Progenitor cell of endocrine pancreas (in vitro differentiated cells): Measurements from ENCODE around the gene HS3ST6. TPM values are rescaled to one million over a fixed set of nuclear protein-coding genes. Genes with fewer than 3 reads are reported as not detected.

Experiments
- DNase-seq: peaks from one replicate; pipeline ENCODE4 v3.0.0; 2021; ENCODE audit warnings: low spot score; ENCODE audit not compliant: unreplicated experiment
- H3K27ac Mint-ChIP-seq: 2 replicates; pipeline ENCODE4 v1.8.0; 2021; ENCODE audit warnings: mild to moderate bottlenecking, moderate library complexity, mixed read lengths
- H3K27me3 Mint-ChIP-seq: 2 replicates; pipeline ENCODE4 v1.8.0; 2021; ENCODE audit warnings: mixed read lengths
- H3K36me3 Mint-ChIP-seq: 2 replicates; pipeline ENCODE4 v1.8.0; 2022; ENCODE audit warnings: mixed read lengths; ENCODE audit not compliant: insufficient read depth
- H3K4me1 Mint-ChIP-seq: 2 replicates; pipeline ENCODE4 v1.8.0; 2021; ENCODE audit warnings: low read depth, mixed read lengths
- H3K4me3 Mint-ChIP-seq: 2 replicates; pipeline ENCODE4 v1.8.0; 2021; ENCODE audit warnings: low read depth, mild to moderate bottlenecking, moderate library complexity, mixed read lengths
- H3K9me3 Mint-ChIP-seq: 2 replicates; pipeline ENCODE4 v1.8.0; 2021; ENCODE audit warnings: low read depth, mixed read lengths
- CTCF ChIP-seq: fragments of 200-600 bp; sonication (generic); IDR thresholded peaks from one replicate; pipeline ENCODE4 v1.5.0; 2021; ENCODE audit warnings: antibody characterized with exemption, mild to moderate bottlenecking; ENCODE audit not compliant: unreplicated experiment
- total RNA-seq: library from RNA; stranded (reverse); gene quantifications from 2 replicates; pipeline ENCODE4 v1.2.1, GENCODE V29; 2021

The HS3ST6 gene
- total RNA-seq, 1 donor from 2014 or later, result 0.46 TPM

DNA sequence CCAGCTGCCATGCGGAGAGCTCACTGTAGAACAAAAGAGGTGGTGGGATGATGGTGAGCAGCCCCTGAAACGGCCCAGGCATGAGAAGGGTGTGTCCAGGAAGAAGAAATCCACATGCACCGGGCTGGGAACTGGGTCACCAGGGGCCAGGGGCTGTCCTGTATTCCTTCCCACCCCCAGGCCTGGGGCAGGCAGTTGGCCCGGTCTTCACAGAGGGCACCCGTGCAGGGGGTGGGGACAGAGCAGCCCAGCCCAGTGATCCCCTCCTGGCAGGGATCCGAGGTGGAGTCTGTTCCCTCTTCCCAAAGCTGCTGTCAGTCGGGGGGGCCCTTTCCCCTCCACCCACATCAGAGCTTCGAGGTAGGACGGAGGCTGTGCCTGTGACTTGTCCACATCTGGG lies 9.2 kb downstream of the HS3ST6 start:
- Mint-ChIP-seq H3K27ac (no peak overlapping the region), H3K9me3 (no peaks in the 10 kb centered on the region), H3K36me3 (no peaks in the 10 kb centered on the region), H3K4me1 (peaks cover 11% of the 10 kb centered on the region), H3K27me3 (peaks cover 22% of the 10 kb centered on the region), H3K4me3 (no peak overlapping the region)
- no peak for DNase-seq
- TF ChIP-seq CTCF, result no peak

- no peak overlapping the region for H3K27ac Mint-ChIP-seq
- no peak for TF ChIP-seq CTCF
- H3K4me3 Mint-ChIP-seq, result no peak overlapping the region
- DNase-seq, result no peak
- no peaks in the 10 kb centered on the region for H3K9me3 Mint-ChIP-seq
- H3K4me1 Mint-ChIP-seq, result peaks cover 11% of the 10 kb centered on the region
- H3K27me3 Mint-ChIP-seq, result peaks cover 22% of the 10 kb centered on the region
- no peaks in the 10 kb centered on the region for H3K36me3 Mint-ChIP-seq
These were observed 10.0 kb downstream of the HS3ST6 start for GRCh38 chr16:1908184-1908583.

DNA sequence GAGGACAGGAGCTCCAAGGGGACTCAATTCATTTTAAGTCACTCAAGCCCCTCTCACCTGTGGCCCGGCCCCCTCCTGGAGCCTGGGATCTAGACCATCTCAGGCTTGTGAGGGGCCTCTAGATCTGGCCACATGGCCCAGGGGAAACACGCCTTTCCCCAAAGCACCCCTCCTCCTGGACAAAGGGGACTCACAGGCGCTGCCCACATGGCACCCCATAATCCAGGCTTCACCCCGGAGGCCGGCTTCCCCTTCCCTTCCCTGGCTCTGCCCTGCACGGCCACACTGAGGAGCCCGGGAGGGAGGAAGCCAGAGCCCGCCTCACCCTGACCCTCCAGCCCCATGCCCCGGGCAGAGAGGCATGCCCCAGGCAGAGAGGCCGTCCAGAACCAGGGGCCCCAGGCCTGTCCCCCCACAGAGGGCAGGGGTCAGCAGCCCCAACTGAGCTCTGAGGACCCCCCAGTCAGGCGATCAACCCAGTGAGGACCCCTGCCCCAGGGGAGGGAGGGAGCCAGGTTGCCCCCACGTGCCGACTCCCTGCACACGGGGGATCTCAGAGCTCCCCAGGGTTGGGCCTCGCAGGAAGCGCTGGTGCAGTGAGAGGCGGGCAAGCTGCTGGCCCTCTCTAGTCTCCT lies 10.9 kb downstream of the HS3ST6 start:
- no peaks in the 10 kb centered on the region for H3K36me3 Mint-ChIP-seq
- no peak overlapping the region for H3K27ac Mint-ChIP-seq
- no peak overlapping the region for H3K4me3 Mint-ChIP-seq
- DNase-seq, result no peak
- peaks cover 22% of the 10 kb centered on the region for H3K27me3 Mint-ChIP-seq
- H3K9me3 Mint-ChIP-seq, result no peaks in the 10 kb centered on the region
- H3K4me1 Mint-ChIP-seq, result peaks cover 10% of the 10 kb centered on the region
- no peak for TF ChIP-seq CTCF

DNA sequence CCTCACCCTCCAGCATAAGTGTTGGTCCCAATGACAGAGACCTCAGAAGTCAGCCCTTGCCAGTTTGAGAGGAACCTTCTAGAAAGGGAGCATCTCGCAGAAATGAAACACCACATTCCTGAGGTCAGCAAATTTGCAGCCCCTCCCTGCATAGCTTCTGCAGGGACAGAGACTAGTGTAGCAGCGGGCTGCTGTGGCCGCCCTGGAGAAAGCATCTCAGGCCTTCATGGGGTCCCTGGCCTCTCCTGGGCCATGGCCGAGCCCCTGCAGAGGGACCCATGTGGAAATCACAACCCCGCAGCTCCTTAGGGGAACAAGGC lies 11.4 kb downstream of the HS3ST6 start:
- H3K27ac Mint-ChIP-seq, result no peak overlapping the region

DNA sequence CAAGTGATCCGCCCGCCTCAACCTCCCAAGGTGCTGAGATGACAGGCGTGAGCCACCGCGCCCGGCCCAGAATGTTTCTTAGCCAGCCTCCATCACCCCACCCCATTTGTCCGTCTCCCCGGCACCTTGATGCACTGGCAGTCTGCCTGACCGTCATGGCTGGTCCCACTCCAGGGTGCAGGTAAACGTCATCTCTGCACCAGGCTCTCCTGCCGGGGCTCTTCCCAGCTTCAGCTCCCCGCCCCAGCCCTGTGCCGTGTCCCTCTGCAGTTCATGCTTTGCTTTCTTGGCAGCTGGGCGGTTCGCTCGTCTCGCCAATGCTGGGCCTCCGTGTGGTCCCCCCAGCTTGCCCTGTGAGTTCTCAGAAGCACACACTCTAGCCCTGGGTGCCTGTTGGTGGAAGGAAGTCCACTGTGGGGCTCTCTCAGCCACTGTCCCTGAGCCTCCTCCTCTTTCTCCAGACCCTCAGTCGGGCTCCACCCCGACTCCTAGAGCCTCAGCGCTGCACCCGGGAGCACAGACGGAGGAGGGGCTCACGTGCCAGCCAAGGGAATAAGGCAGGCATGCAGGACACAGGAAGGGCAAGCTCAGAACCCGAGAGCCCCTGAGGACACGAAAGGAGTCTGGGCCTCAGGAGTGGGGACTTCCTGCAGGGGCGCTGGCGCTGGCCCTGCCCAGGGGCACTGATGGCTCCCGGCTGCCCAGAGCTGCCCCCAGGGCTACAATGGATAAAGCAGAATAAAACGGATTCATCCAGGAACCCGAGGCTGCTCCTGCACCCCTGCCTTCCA lies 12.0 kb downstream of the HS3ST6 start:
- Mint-ChIP-seq H3K4me1 (peaks cover 10% of the 10 kb centered on the region), H3K27ac (no peak overlapping the region)

More for the DNA sequence above, 11.4 kb downstream of the HS3ST6 start:
- TF ChIP-seq CTCF, result no peak
- H3K4me1 Mint-ChIP-seq, result peaks cover 10% of the 10 kb centered on the region
- no peaks in the 10 kb centered on the region for H3K9me3 Mint-ChIP-seq
- H3K27me3 Mint-ChIP-seq, result peaks cover 22% of the 10 kb centered on the region
- no peak overlapping the region for H3K4me3 Mint-ChIP-seq
- DNase-seq, result no peak
- no peaks in the 10 kb centered on the region for H3K36me3 Mint-ChIP-seq

More for the DNA sequence above, 12.0 kb downstream of the HS3ST6 start:
- H3K27me3 Mint-ChIP-seq, result peaks cover 22% of the 10 kb centered on the region
- no peaks in the 10 kb centered on the region for H3K36me3 Mint-ChIP-seq
- DNase-seq, result no peak
- H3K9me3 Mint-ChIP-seq, result no peaks in the 10 kb centered on the region
- H3K4me3 Mint-ChIP-seq, result no peak overlapping the region
- TF ChIP-seq CTCF, result no peak
